GM10266 (cell line): Measurements from ENCODE around the gene PALS1.

Experiments used
- DNase-seq: peaks from one replicate; pipeline ENCODE4 v3.0.0; 2012; ENCODE audit errors: extremely low spot score
- TF ChIP-seq, protein P1 (sequence below): IDR thresholded peaks from 2 replicates; pipeline ENCODE4 v1.5.1; 2012; ENCODE audit warnings: mild to moderate bottlenecking, low read depth; ENCODE audit not compliant: control insufficient read depth, insufficient read depth; ENCODE audit errors: missing control alignments

Gene PALS1

DNA sequence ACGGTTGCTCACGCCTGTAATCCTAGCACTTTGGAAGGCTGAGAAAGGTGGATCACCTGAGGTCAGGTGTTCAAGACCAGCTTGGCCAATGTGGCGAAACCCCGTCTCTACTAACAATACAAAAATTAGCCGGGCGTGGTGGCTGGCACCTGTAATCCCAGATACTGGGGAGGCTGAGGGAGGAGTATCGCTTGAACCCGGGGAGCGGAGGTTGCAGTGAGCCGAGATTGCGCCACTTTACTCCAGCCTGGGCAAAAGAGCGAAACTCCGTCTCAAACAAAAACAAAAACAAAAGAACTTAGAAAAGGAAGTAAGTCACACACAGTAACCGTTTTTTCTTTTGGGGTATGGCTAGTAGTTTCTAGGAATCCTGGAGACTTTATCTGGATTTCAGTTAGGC is 1.7 kb upstream of the PALS1 start:
- TF ChIP-seq, protein P1, sequence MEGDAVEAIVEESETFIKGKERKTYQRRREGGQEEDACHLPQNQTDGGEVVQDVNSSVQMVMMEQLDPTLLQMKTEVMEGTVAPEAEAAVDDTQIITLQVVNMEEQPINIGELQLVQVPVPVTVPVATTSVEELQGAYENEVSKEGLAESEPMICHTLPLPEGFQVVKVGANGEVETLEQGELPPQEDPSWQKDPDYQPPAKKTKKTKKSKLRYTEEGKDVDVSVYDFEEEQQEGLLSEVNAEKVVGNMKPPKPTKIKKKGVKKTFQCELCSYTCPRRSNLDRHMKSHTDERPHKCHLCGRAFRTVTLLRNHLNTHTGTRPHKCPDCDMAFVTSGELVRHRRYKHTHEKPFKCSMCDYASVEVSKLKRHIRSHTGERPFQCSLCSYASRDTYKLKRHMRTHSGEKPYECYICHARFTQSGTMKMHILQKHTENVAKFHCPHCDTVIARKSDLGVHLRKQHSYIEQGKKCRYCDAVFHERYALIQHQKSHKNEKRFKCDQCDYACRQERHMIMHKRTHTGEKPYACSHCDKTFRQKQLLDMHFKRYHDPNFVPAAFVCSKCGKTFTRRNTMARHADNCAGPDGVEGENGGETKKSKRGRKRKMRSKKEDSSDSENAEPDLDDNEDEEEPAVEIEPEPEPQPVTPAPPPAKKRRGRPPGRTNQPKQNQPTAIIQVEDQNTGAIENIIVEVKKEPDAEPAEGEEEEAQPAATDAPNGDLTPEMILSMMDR: no peak
- DNase-seq: no peak

DNA sequence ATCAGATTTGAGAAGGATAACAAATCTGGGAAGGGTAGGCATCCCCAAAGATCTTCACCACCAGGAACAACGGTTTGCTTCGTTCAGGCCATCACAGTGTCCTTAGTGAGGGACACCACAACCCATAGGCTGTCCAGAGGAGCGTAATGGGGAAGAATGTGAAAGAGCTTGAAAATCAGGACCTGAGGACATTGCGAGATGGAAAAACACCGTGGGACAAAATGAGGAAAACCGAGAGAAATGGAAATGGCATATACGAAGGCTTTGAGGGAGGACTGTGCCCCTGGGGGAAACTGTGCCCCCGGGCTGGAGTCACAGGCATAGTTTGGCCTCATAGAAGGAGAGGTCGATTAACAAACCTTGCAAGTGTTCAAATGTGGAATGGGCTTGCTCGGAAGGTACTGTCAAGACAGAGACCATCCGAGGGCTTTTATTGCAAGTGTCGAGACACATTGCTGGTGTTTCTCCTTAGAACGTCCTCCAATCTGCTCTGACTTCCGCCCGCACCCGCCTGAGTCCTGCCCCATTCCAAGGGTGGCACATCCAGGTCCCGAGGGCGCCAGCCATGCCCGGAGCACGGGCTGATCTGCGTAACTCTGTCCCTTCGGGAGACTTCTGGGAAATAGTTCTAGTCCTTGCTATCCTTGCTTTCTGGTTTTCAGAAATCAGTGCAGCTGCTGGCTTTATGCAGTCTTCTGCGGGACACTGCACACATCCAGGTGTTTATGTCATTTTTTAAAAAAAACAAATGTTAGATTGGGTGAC is 885 bp upstream of the PALS1 start:
- DNase-seq: no peak
- TF ChIP-seq, protein P1: no peak

DNA sequence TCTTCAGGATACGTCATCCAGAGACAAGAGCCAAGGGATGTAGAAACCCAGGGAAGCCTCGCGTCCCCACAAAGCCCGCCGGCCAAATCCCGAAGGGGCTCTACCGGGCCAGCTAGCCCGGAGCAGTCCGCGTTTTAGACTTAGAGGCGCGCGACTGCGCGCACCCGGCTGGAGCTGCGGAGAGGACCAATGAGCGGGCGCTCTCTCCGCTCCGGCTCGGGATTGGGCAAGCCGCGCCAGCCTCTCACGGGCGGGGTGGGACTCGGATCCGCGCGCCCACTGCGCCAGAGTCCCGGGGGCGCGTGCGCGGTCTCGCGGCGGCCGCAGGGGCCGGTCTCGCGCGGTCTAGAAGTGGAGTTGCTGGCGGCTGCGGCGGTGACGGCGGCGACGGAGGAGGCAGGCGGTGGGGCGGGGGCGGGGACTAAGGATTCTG is 241 bp upstream of the PALS1 start:
- DNase-seq: peak; percentile 95
- TF ChIP-seq, protein P1: no peak

DNA sequence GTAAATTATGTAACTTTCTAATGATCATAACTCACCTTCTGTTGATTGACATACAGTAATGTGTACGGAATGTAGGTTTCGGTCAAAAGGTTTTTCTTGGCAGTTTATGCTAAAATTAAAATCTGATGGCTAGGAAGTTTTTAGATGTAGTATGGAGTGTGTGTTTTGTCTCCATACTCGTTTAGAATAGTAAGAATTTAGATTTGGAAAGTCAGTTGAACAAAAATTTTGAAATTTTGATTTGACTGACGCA is 859 bp downstream of the PALS1 start:
- no peak for DNase-seq

DNA sequence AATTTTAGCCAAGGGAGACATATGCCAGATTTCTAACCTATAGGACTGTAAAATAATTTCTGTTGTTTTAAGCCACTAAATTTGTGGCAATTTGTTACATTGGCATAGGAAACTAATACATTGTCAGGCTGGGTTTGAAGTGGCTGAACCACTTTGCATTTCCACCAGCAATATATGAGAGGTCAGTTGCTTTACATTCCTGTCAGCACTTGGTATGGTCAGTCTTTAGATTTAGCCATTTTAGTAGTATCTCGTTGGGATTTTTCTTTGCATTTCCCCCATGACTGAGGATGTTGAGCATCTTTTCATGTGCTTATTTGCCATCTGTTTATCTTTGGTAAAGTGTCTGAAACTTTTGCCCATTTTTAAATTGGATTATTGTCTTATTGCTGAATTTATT is 3.9 kb downstream of the PALS1 start:
- DNase-seq: no peak
- TF ChIP-seq, protein P1: no peak

More for the DNA sequence above, 859 bp downstream of the PALS1 start:
- TF ChIP-seq, protein P1: no peak

DNA sequence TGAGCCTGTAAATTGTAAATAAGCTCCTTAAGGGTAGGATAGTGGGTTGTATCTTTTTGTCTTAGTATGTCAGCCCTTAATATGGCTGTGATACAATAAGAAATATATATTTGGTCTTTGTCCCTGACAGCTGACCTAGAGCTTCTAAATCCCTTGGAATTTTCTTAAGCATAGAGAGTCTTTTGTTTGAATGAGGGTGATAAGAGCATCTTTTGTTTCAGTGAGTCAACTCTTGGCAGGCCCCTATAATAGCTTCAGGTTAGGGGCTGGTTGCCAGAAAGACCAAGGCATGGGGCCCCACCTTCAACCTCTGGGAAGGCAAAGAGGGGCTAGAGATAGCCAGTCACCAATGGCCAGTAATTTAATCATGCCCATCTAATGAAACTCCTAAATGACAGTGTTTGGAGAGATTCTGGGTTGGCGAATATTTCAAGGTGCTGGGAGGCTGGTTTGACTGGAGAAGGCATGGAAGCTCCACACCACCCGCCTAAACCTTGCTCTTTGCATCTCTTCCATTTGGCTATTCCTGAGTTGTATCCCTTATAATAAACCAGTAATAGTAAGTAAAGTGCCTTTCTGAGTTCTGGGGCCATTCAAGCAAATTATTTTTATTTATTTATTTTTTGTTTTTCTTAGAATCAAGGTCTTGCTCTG is 10.5 kb downstream of the PALS1 start:
- TF ChIP-seq, protein P1: no peak

DNA sequence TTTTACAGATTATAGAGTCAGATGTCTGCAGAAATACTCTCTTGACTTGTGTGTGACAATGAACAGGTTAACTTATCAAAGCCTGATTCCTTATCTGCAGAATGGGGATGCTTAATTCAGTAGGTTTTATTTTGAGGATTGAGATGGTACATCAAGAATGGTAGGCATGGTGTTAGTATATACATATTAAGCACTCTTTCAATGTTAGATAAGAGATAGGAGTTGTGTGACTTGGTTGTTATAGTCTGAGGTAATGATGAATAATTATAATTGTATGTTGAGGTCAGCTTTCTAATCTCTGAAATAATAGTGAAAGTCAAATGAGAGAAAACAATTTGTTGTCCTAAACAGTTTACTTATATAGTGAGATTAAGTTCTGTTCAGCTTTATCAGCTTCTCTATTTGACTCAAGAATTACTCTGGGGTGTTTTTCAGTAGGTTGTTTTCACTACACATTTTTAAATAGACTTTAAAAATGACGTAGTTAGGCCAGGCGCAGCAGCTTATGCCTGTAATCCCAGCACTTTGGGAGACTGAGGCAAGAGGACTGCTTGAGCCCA is 11.9 kb downstream of the PALS1 start:
- no peak for DNase-seq
- TF ChIP-seq, protein P1: no peak

More for the DNA sequence above, 10.5 kb downstream of the PALS1 start:
- no peak for DNase-seq
